Measurements from ENCODE around the gene GABRP. TPM values are rescaled to one million over a fixed set of nuclear protein-coding genes. Genes with fewer than 3 reads are reported as not detected.

GABRP gene
- total and polyA plus RNA-seq, 9 donors: 0.13 to 3.9 (median 0.24) TPM; not detected in 2

DNA sequence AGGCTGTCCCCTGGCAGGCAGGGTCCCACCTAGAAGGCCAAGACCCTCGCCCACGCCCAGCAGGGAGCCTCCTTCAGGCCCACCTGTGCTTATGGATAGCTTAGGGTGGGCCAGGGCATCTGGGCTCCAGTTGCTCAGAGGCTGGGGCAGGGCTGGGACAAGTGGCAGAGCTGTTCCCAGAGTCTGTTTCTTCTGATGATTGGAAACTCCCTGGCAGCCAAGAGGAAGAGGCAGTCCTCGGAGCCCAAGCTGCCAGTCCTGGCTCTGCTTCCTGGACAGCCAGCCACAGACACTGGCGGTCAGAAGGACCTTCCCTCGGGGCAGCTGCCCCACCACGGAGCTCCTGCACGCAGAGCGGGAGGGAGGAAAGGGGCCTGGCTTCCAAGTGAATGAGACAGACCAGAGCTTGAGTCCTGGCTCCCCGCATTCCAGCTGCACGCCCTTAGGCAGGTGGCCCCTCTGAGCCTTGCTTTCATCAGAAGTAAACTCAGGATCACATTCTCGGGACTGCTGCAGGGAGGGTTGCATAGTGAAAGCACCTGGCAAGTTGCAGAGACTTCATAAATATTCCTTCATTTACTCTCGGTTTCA, 37.9 kb upstream of the GABRP start:
- intact Hi-C loops (cut with DNase I): loop anchor here in 1 of 4 donors (10.0 kb wide), 1 partner anchor 589 kb away; no protein-coding TSS in a partner anchor
- H3K4me3 ChIP-seq: no peak overlapping the region
- no peaks in the 10 kb centered on the region for H3K9me3 ChIP-seq
- no peak overlapping the region for H3K27ac ChIP-seq
- no peak for TF ChIP-seq POLR2A (IDR thresholded peaks at IDR 0.05)
- no peak for TF ChIP-seq EP300 (IDR thresholded peaks at IDR 0.05)
- TF ChIP-seq, protein P1, sequence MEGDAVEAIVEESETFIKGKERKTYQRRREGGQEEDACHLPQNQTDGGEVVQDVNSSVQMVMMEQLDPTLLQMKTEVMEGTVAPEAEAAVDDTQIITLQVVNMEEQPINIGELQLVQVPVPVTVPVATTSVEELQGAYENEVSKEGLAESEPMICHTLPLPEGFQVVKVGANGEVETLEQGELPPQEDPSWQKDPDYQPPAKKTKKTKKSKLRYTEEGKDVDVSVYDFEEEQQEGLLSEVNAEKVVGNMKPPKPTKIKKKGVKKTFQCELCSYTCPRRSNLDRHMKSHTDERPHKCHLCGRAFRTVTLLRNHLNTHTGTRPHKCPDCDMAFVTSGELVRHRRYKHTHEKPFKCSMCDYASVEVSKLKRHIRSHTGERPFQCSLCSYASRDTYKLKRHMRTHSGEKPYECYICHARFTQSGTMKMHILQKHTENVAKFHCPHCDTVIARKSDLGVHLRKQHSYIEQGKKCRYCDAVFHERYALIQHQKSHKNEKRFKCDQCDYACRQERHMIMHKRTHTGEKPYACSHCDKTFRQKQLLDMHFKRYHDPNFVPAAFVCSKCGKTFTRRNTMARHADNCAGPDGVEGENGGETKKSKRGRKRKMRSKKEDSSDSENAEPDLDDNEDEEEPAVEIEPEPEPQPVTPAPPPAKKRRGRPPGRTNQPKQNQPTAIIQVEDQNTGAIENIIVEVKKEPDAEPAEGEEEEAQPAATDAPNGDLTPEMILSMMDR (IDR thresholded peaks at IDR 0.05): no peak
- H3K4me1 ChIP-seq (ENCODE audit: insufficient read depth): no peaks in the 10 kb centered on the region
- DNase-seq: no peak
- 20 to 31% (median 29%) methylated on average over 12 of the region's 12 CpGs for WGBS, 3 donors
- H3K27me3 ChIP-seq: no peaks in the 10 kb centered on the region
- H3K36me3 ChIP-seq: no peaks in the 10 kb centered on the region

DNA sequence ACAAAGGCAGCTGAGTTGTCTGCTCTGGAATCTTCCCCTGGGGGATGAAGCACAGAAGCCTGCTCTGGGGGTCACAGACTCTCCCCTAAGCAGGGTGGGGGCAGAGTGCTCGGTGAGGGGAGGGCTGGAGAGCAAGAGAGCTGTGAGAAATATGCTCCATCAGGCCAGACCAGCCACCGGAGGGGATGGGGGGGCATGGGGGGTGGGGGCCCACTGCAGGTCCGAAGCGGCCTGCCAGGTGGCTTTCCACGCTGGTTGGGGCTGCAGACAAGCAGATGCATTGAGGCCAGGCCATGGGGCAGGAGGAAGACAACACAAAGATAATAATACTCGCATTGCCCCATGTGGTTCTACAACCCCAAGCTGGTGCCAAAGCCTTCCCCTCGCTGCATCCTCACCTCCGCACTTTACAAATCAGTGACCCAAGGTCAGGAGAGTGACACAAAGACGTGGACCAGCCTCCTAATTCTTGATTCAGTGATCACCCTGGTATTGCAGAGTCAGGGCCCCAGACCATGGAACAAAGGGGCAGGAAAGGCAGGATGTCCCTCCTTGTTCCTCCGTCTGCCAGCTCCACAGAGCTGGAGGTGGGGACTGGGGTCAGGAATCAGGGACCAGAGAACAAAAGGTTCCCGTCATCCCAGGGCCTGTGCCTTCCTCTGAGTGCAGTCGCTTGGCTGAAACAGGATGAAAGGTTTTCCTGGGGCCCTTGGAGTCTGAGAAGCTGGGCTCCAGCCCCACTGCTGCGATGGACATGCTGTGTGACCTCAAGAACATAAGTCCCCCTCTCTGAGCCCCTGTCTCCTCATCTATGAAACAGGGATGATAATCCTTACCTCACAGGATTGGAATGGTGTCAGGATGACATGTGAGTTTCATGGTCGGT, 37.2 kb upstream of the GABRP start:
- no peaks in the 10 kb centered on the region for H3K27me3 ChIP-seq
- H3K36me3 ChIP-seq: no peaks in the 10 kb centered on the region
- intact Hi-C loops (cut with DNase I): loop anchor here in 1 of 4 donors (10.0 kb wide), 1 partner anchor 588 kb away; no protein-coding TSS in a partner anchor
- H3K27ac ChIP-seq: no peak overlapping the region
- H3K9me3 ChIP-seq: no peaks in the 10 kb centered on the region
- WGBS, 3 donors: 44 to 57% (median 54%) methylated on average over 14 of the region's 14 CpGs
- no peak overlapping the region for H3K4me3 ChIP-seq
- no peak for DNase-seq
- no peaks in the 10 kb centered on the region for H3K4me1 ChIP-seq (ENCODE audit: insufficient read depth)
- no peak for TF ChIP-seq EP300 (IDR thresholded peaks at IDR 0.05)
- no peak for TF ChIP-seq POLR2A (IDR thresholded peaks at IDR 0.05)
- TF ChIP-seq, protein P1 (IDR thresholded peaks at IDR 0.05): no peak

DNA sequence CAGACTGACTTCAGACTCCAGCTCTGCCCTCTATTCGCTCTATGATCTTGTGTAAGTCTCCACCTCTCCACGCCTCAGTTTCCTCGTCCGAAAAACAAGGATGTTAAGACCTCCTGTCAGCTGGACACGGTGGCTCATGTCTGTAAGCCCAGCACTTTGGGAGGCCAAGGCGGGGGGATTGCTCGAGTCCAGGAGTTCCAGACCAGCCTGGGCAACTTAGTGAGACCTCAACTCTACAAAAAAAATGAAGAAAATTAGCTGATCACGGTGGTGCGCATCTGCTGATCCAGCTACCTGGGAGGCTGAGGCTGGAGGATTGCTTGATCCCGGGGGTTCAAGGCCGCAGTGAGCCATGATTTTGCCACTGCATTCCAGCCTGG, 36.6 kb upstream of the GABRP start:
- H3K36me3 ChIP-seq: no peaks in the 10 kb centered on the region
- no peaks in the 10 kb centered on the region for H3K4me1 ChIP-seq (ENCODE audit: insufficient read depth)
- intact Hi-C loops (cut with DNase I): loop anchor here in 1 of 4 donors (10.0 kb wide), 1 partner anchor 588 kb away; no protein-coding TSS in a partner anchor
- no peak for TF ChIP-seq POLR2A (IDR thresholded peaks at IDR 0.05)
- no peak overlapping the region for H3K4me3 ChIP-seq
- no peaks in the 10 kb centered on the region for H3K27me3 ChIP-seq
- H3K27ac ChIP-seq: no peak overlapping the region
- 87 to 93% (median 89%) methylated on average over 11 of the region's 11 CpGs for WGBS, 3 donors
- no peaks in the 10 kb centered on the region for H3K9me3 ChIP-seq
- no peak for DNase-seq

DNA sequence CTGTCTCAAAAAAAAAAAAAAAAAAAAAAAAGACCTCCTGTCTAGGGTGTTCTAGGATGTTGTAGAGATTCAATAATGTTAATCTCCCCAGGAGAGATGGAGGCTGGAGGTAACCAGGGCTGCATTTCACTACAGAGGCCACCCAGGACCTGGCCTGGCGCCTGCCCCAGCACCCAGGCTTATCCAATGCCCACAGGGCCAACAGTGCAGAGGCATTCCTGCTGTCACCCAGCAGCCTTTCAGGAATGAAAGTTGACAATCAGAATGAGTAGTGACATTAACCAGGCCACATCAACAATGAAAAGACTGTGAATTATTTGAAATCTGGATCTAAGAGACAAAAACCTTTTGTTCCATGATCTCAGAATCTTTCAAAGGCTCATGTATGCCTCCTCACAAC, 36.2 kb upstream of the GABRP start:
- intact Hi-C loops (cut with DNase I): loop anchor here in 1 of 4 donors (10.0 kb wide), 1 partner anchor 587 kb away; no protein-coding TSS in a partner anchor

More for the DNA sequence above, 36.2 kb upstream of the GABRP start:
- Histone ChIP-seq H3K36me3 (no peaks in the 10 kb centered on the region), H3K4me1 (ENCODE audit: insufficient read depth) (no peaks in the 10 kb centered on the region), H3K27ac (no peak overlapping the region), H3K27me3 (no peaks in the 10 kb centered on the region), H3K4me3 (no peak overlapping the region), H3K9me3 (no peaks in the 10 kb centered on the region)
- TF ChIP-seq, protein P1 (IDR thresholded peaks at IDR 0.05): no peak
- DNase-seq: no peak
- 79 to 89% (median 88%) methylated on average over 1 of the region's 1 CpG for WGBS, 3 donors
